ENCODE results near the gene CTSE. TPM values are rescaled to one million over a fixed set of nuclear protein-coding genes. Genes with fewer than 3 reads are reported as not detected.

CTSE gene
- total and polyA plus RNA-seq, 2 experiments from 2014 or later, result not detected

DNA sequence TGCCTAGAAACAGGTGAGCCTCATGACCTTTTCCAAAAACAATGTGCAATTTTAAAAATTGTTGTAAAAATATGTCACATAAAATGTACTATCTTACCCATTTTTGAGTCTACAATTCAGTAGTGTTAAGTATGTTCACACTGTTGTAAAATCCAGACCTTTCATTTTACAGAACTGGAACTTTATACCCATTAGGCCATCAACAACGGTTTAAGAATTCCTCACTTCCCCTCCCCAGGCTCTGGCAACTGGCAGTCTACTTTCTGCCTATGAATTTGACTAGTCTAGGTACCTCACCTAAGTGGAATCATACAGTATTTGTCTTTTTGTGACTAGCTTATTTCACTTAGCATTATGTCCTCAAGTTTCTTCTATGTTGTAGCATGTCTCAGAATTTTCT lies 8.6 kb downstream of the CTSE start:
- no peaks in the 10 kb centered on the region for H3K27me3 ChIP-seq (ENCODE audit: insufficient read depth)
- Mint-ChIP-seq H3K36me3 (ENCODE audit: low read depth) (no peaks in the 10 kb centered on the region), H3K27me3 (ENCODE audit: insufficient read depth, low read depth, poor library complexity) (peaks cover 2% of the 10 kb centered on the region), H3K27ac (no peak overlapping the region), H3K4me1 (peaks cover 7% of the 10 kb centered on the region), H3K9me3 (0 out of 3 replicates have a peak, but pooled peaks cover 5% of the 10 kb centered on the region), H3K4me3 (no peak overlapping the region; the same call in 2 of the 3 replicates)
- peaks cover 7% of the 10 kb centered on the region; the same call in 1 of the 2 replicates for H3K4me1 ChIP-seq (ENCODE audit: insufficient read depth)
- H3K36me3 ChIP-seq (ENCODE audit: insufficient read depth), result no peaks in the 10 kb centered on the region
- no peak overlapping the region for H3K4me3 ChIP-seq
- H3K79me2 ChIP-seq (replicated peaks; ENCODE audit: insufficient read depth), result no peaks in the 10 kb centered on the region
- DNase-seq (ENCODE audit: low spot score) (no peak), ATAC-seq (no peak)
- H3K4me2 ChIP-seq, result no peak overlapping the region
- no peak overlapping the region for H3K27ac ChIP-seq (ENCODE audit: low read depth)
- TF ChIP-seq ZNF462 (CRISPR knock-in tag; IDR thresholded peaks at IDR 0.05) (no peak), POLR2AphosphoS5 (IDR thresholded peaks at IDR 0.05; ENCODE audit: low read depth) (no peak), REST (IDR thresholded peaks at IDR 0.05; ENCODE audit: unreplicated experiment) (no peak), ZNF114 (CRISPR knock-in tag; IDR thresholded peaks at IDR 0.05) (no peak), CREB1 (CRISPR knock-in tag; IDR thresholded peaks at IDR 0.05; ENCODE audit: low read depth) (no peak), JUNB (IDR thresholded peaks at IDR 0.05; ENCODE audit: unreplicated experiment) (no peak), STAT1 (IDR thresholded peaks at IDR 0.05; ENCODE audit: unreplicated experiment) (no peak), EZH2 (IDR thresholded peaks at IDR 0.05; ENCODE audit: low read depth, unreplicated experiment) (no peak), EZH2phosphoT487 (IDR thresholded peaks at IDR 0.05; ENCODE audit: unreplicated experiment) (no peak), ETS1 (IDR thresholded peaks at IDR 0.05) (no peak), NANOG (IDR thresholded peaks at IDR 0.05; ENCODE audit: borderline replicate concordance) (no peak), ZNF331 (CRISPR knock-in tag; IDR thresholded peaks at IDR 0.05; ENCODE audit: low read depth) (no peak)
- TF ChIP-seq, protein P1, sequence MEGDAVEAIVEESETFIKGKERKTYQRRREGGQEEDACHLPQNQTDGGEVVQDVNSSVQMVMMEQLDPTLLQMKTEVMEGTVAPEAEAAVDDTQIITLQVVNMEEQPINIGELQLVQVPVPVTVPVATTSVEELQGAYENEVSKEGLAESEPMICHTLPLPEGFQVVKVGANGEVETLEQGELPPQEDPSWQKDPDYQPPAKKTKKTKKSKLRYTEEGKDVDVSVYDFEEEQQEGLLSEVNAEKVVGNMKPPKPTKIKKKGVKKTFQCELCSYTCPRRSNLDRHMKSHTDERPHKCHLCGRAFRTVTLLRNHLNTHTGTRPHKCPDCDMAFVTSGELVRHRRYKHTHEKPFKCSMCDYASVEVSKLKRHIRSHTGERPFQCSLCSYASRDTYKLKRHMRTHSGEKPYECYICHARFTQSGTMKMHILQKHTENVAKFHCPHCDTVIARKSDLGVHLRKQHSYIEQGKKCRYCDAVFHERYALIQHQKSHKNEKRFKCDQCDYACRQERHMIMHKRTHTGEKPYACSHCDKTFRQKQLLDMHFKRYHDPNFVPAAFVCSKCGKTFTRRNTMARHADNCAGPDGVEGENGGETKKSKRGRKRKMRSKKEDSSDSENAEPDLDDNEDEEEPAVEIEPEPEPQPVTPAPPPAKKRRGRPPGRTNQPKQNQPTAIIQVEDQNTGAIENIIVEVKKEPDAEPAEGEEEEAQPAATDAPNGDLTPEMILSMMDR (conservative IDR thresholded peaks at IDR 0.05; ENCODE audit: low read depth in 2 of 2), result no peak
- no peak overlapping the region for H2AFZ ChIP-seq
- H4K20me1 ChIP-seq (replicated peaks; ENCODE audit: insufficient read depth), result no peaks in the 10 kb centered on the region
- no peaks in the 10 kb centered on the region for H3F3A ChIP-seq (replicated peaks; ENCODE audit: low read depth)
- no peaks in the 10 kb centered on the region; the same call in 1 of the 2 replicates for H3K9me2 ChIP-seq (ENCODE audit: insufficient read depth)
